ENCODE data around the gene GLO1.

Gene GLO1

GRCh38 chr6:38684237-38684636, 18.7 kb downstream of the GLO1 start:
- H3K36me3 ChIP-seq (ENCODE audit: insufficient read depth) = peaks cover 4% of the 10 kb centered on the region; the same call in 1 of the 2 replicates
- H3K27ac ChIP-seq = no peak overlapping the region
- no peak overlapping the region for H3K9ac ChIP-seq
- no peaks in the 10 kb centered on the region for H4K20me1 ChIP-seq (ENCODE audit: insufficient read depth)
- no peak overlapping the region for H2AFZ ChIP-seq (ENCODE audit: low read depth)
- H3K4me1 ChIP-seq (ENCODE audit: low read depth, poor library complexity, severe bottlenecking) = peaks cover 7% of the 10 kb centered on the region
- TF ChIP-seq CTCF (conservative IDR thresholded peaks at IDR 0.05; ENCODE audit: low read depth, low read length) = no peak
- H3K27me3 ChIP-seq (ENCODE audit: insufficient read depth, low read depth) = no peaks in the 10 kb centered on the region
- peaks cover 7% of the 10 kb centered on the region for H3K79me2 ChIP-seq (ENCODE audit: insufficient read depth, low read depth)
- H3K4me2 ChIP-seq = no peak overlapping the region
- no peak overlapping the region for H3K4me3 ChIP-seq (IDR thresholded peaks at IDR 0.05; ENCODE audit: insufficient read depth, low read depth, low read length)

GRCh38 chr6:38681850-38682249, 21.1 kb downstream of the GLO1 start:
- Histone ChIP-seq H3K79me2 (ENCODE audit: insufficient read depth, low read depth) (no peaks in the 10 kb centered on the region), H3K27me3 (ENCODE audit: insufficient read depth, low read depth) (no peaks in the 10 kb centered on the region), H3K4me3 (IDR thresholded peaks at IDR 0.05; ENCODE audit: insufficient read depth, low read depth, low read length) (no peak overlapping the region), H3K9ac (no peak overlapping the region), H3K36me3 (ENCODE audit: insufficient read depth) (peaks cover 4% of the 10 kb centered on the region; the same call in 1 of the 2 replicates), H3K4me1 (ENCODE audit: low read depth, poor library complexity, severe bottlenecking) (no peaks in the 10 kb centered on the region), H3K4me2 (no peak overlapping the region), H3K27ac (no peak overlapping the region), H2AFZ (ENCODE audit: low read depth) (no peak overlapping the region), H4K20me1 (ENCODE audit: insufficient read depth) (no peaks in the 10 kb centered on the region)
- TF ChIP-seq CTCF (conservative IDR thresholded peaks at IDR 0.05; ENCODE audit: low read depth, low read length) = no peak

GRCh38 chr6:38679668-38680067, 23.3 kb downstream of the GLO1 start:
- no peak overlapping the region for H3K4me2 ChIP-seq
- no peaks in the 10 kb centered on the region for H3K27me3 ChIP-seq (ENCODE audit: insufficient read depth, low read depth)
- no peak for TF ChIP-seq CTCF (conservative IDR thresholded peaks at IDR 0.05; ENCODE audit: low read depth, low read length)
- H3K79me2 ChIP-seq (ENCODE audit: insufficient read depth, low read depth) = no peaks in the 10 kb centered on the region
- H3K4me3 ChIP-seq (IDR thresholded peaks at IDR 0.05; ENCODE audit: insufficient read depth, low read depth, low read length) = no peak overlapping the region
- no peak overlapping the region for H3K9ac ChIP-seq
- H4K20me1 ChIP-seq (ENCODE audit: insufficient read depth) = no peaks in the 10 kb centered on the region
- no peak overlapping the region for H3K27ac ChIP-seq
- no peaks in the 10 kb centered on the region for H3K4me1 ChIP-seq (ENCODE audit: low read depth, poor library complexity, severe bottlenecking)
- peaks cover 4% of the 10 kb centered on the region; the same call in 1 of the 2 replicates for H3K36me3 ChIP-seq (ENCODE audit: insufficient read depth)
- no peak overlapping the region for H2AFZ ChIP-seq (ENCODE audit: low read depth)

GRCh38 chr6:38678178-38678760, 24.7 kb downstream of the GLO1 start:
- Histone ChIP-seq H3K4me1 (ENCODE audit: low read depth, poor library complexity, severe bottlenecking) (no peaks in the 10 kb centered on the region), H3K4me3 (IDR thresholded peaks at IDR 0.05; ENCODE audit: insufficient read depth, low read depth, low read length) (no peak overlapping the region), H3K27me3 (ENCODE audit: insufficient read depth, low read depth) (no peaks in the 10 kb centered on the region), H3K4me2 (no peak overlapping the region), H2AFZ (ENCODE audit: low read depth) (no peak overlapping the region), H3K36me3 (ENCODE audit: insufficient read depth) (peaks cover 4% of the 10 kb centered on the region; the same call in 1 of the 2 replicates), H3K79me2 (ENCODE audit: insufficient read depth, low read depth) (no peaks in the 10 kb centered on the region), H4K20me1 (ENCODE audit: insufficient read depth) (no peaks in the 10 kb centered on the region), H3K9ac (no peak overlapping the region), H3K27ac (no peak overlapping the region)
- no peak for TF ChIP-seq CTCF (conservative IDR thresholded peaks at IDR 0.05; ENCODE audit: low read depth, low read length)

All from KMS-11 (cell line).